ENCODE results near the gene ACP2. TPM values are rescaled to one million over a fixed set of nuclear protein-coding genes. Genes with fewer than 3 reads are reported as not detected.

ACP2 gene
- total RNA-seq, 1 donor from 2014 or later: 11.5 TPM

Other genes with a start within 250 kb of the ACP2 start
- 105 TPM for gene ARFGAP2, start 71.9 kb downstream of the ACP2 start, total RNA-seq
- 127 TPM for gene PACSIN3, start 62.4 kb downstream of the ACP2 start, total RNA-seq
- gene DDB2, start 33.8 kb downstream of the ACP2 start, total RNA-seq: 7.8 TPM
- gene NR1H3, start 9.2 kb upstream of the ACP2 start, total RNA-seq: 23.5 TPM
- gene MADD, start 21.3 kb upstream of the ACP2 start, total RNA-seq: 15.7 TPM
- gene MYBPC3, start 103.9 kb upstream of the ACP2 start, total RNA-seq: 1.6 TPM
- 2.6 TPM for gene SPI1, start 129.7 kb upstream of the ACP2 start, total RNA-seq
- gene SLC39A13, start 159.8 kb upstream of the ACP2 start, total RNA-seq: 16.7 TPM
- 146 TPM for gene PSMC3, start 177.6 kb upstream of the ACP2 start, total RNA-seq
- 44.9 TPM for gene RAPSN, start 200.3 kb upstream of the ACP2 start, total RNA-seq